Activated CD4-positive, alpha-beta T cell treated with anti-CD3 and anti-CD28 coated beads, Interleukin-2, amount 50 U/mL, for 24 hours (primary cell): ENCODE data around the gene EEF1AKMT4.

ENCODE experiments used
- DNase-seq, 2 donors: peaks; one replicate each; pipeline ENCODE4 v3.0.0-alpha.2; 2020; ENCODE audit warnings: low read depth in 1 of 2, low spot score in 1 of 2

The EEF1AKMT4 gene

DNA sequence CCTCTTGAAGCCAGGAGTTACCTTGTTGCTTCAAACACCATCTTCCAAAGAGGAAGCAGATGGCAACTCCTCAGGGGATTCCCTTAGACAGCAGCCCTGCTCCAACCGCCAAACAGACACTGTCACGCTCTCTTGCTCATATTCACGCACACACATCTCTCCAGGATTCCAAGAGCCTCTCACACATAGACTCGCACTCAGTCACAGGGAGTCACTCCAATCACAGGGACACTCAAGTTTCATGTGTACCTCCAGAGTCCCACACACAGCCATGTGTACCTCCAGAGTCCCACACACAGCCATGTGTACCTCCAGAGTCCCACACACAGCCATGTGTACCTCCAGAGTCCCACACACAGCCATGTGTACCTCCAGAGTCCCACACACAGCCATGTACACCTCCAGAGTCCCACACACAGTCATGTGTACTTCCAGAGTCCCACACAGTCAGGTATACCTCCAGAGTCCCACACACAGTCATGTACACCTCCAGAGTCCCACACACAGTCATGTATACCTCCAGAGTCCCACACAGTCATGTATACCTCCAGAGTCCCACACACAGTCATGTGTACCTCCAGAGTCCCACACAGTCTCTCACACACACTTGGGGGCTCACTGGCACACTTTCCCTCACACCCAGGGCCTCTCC lies 14.0 kb upstream of the EEF1AKMT4 start:
- DNase-seq = no peak

GRCh38 chr3:184236033-184236410 lies 13.4 kb upstream of the EEF1AKMT4 start:
- no peak for DNase-seq

DNA sequence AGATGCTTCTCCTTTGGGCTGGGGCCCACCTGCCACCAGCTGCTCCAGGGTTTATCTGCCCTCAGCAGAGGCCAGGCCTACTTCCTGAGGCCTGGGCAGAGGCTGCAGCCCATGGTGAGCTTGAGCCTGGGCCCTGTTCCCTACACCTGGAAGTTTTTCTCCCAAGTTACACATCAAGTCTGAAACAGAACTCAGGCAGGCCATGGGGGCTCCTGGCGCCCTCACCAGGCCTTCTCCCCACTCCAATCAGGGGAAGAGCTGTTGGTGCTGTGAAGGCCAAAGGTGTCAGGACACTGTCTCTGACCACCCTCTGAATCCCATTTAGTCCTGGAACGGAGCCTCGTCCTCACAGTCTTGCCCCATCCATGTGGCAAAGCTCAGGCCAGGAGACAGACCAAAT lies 12.8 kb upstream of the EEF1AKMT4 start:
- DNase-seq = no peak

DNA sequence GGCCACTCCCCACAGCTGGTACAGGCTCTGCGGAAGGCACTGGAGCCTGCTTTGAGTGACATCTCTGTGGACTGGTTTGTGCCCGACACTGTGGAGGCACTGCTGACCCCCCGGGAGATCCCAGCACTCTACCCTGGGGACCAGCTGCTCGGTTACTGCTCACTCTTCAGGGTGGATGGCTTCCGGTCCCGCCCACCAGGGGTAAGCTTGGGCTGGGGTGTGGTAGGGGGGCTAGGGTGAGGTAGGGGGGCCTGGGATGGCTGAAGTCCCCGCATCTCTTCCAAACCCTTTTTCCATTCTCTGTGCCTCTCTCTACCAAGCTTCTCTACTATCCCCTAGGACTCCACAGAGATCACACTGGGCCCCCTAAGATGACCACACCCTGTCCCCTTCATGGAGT lies 12.3 kb upstream of the EEF1AKMT4 start:
- no peak for DNase-seq

DNA sequence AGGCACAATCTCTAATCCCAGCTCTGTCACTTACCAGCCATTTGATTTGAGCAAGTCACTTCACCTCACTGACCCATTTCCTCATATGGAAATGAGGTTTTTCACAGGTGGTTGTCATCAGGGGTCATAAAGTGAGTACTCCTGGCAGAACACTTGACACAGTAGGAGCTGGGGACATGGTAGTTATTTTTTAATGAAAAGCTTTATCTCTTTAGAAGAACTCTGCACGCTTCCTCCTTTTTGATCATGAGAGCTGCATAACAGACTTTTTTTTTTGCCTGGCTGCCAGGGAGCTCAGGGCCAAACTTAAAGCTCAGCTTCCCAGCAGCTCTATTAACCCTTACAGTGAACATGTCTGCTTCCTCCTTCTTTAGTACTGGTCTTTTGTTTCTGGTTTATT lies 11.7 kb upstream of the EEF1AKMT4 start:
- DNase-seq = no peak

DNA sequence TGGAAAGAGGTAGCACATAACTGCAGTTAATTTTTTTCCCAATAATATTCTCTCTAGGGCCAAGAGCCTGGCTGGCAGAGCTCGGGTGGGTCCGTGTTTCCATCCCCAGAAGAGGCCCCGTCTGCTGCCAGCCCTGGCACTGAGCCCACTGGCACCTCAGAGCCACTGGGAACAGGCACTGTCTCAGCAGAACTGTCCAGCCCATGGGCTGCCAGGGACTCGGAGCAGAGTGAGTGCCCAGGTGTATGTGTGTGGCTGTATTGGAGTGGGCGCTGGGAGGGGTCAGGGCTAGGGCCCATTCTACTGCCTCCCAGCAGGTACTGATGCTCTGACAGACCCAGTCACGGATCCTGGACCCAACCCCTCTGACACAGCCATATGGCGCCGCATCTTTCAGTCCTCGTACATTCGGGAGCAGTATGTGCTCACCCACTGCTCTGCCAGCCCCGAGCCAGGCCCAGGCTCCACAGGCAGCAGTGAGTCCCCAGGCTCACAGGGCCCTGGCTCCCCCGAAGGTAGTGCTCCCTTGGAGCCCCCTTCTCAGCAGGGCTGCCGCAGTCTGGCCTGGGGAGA lies 11.1 kb upstream of the EEF1AKMT4 start:
- DNase-seq = no peak

- DNase-seq = no peak
Measured at GRCh38 chr3:184239221-184239620, 10.3 kb upstream of the EEF1AKMT4 start.

DNA sequence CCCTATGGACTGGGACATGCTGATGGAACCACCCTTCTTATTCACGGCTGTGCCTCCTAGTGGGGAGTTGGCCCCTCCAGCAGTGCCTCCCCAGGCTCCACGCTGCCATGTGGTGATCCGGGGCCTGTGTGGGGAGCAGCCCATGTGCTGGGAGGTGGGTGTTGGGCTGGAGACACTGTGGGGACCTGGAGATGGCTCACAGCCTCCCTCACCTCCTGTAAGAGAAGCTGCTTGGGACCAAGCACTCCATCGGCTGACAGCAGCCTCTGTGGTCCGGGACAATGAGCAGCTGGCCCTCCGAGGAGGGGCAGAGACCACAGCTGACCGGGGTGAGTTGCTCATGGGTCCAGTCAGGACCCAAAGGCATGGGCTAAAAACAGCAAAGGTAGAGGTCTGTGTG lies 9.8 kb upstream of the EEF1AKMT4 start:
- DNase-seq = no peak

DNA sequence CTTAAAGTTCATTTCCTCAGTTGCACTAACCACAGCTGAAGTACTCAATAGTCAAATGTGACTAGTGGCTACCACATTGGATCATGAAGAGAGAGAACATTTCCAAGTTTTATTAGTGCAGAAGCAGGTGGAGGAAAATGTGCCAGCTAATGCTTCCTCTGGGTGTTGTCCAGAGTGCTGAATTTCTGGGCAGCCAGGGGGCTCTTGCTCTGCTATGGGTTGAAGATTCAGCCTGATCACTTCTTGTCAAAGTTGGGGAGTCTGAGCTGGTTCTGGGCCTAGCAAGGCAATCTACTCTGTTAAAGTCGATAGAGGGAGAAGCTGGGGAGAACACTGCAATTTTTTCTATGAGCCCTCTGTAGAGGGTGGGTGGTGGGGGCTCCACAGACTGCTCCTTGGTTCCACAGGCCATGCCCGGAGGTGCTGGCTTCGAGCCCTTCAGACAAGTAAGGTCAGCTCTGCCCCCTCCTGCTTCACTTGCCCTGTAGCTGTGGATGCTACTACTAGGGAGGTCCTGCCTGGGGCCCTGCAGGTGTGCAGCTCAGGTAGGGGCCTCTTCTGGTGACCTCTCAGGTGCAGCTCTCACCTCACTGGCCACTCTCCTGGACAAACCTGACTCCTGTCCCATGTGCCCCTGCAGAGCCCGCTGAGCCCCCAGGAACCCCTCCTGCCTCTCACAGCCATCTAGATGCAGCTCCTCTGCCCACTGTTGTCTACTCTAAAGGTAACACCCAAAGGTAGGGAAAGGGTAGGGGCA lies 8.9 kb upstream of the EEF1AKMT4 start:
- DNase-seq = no peak

- no peak for DNase-seq
Measured at GRCh38 chr3:184241141-184241446, 8.4 kb upstream of the EEF1AKMT4 start.

- DNase-seq = no peak
Measured at GRCh38 chr3:184241447-184242296, 7.8 kb upstream of the EEF1AKMT4 start.

DNA sequence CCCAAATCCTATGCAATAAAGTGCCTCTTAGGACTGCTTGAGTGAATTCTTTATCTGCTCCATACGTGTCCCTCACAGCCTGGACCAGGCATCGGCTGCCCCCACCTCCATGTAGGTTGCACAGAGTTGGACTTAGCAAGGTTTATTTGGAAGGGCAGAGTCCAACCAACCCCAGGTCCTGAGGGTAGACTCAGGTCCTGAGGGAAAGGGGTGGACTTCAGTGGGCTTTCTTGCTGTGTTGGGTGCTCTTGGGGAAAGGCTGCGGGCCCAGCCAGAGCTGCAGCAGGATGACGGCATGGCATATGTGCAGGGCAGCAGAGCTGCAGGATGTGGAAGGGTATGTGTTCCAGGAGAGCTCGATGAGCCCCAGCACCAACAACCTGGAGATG lies 7.2 kb upstream of the EEF1AKMT4 start:
- no peak for DNase-seq

- DNase-seq = peak; percentile 83 to 88
Measured at GRCh38 chr3:184248454-184249411, 739 bp upstream of the EEF1AKMT4 start, which contains the start of gene ALG3. Gene ALG3 (minus strand): TSS chr3:184248962. CDS start chr3:184248940, 22 bp downstream.

DNA sequence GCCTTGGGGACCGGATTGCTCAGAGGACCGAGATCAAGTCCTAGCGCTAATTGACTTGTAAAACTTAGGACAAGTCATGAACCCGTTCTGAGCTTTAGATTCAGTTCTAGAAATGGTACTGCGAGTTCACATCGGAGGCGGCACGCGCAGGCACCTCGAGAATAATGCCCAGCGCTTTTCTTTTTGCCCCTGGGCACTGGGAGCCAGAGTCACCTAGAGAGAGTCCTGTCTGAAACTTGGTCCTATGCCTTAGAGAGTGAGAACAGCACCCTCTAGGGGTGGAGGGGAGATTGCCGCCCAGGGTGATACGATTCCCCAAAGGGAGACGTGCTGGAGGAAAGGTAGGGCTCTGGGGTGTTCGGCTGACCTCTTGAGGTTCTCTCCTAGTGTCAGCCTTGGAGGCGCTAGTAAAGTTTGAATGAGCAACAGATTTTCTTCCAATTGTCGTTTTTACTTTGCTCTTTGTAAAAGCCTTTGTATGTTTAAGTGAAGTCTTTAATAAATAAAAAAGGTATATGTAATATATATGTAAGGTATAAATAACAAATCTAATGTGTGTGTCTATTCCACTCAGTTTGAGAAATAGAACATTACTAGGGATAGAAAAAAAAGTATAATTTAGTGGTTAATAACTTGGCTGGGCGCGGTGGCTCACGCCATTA lies 826 bp downstream of the EEF1AKMT4 start:
- DNase-seq = peak; percentile 78 to 90

DNA sequence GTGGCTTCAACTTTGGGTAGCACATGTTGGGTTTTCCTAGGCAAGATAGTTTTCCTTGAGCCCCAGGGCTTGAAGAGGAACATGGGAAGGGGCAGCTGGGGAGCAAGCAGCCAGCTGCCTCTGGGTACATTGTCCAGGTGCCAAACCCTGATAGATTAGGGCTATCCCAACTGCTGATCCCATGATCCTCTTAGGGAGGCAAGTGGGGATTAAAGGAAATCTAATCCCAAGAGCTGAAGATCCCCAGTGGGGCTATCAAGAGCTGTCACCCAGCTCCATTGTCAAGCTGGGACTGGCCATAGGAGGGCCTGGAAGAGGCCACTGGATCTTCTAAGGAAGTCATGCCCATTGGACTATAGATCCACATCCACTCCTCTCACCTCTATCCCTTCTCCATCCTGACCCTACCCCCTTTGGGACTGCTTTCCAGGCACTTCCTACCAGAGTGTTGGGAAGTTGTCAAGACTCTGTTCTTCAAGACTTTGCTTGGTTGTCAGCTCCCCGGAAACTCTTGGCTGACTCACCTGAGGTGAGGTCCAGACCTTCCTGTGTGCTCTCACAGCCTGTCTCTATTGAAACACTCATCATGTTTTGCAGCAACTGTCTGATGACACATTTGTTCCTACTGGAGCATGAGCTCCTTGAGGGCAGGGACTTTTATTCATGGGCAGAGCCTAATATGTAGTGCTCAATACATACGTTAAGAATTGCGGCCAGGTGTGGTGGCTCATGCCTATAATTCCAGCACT lies 6.0 kb downstream of the EEF1AKMT4 start:
- peak in 1 of 2 donors; percentile 37 for DNase-seq

DNA sequence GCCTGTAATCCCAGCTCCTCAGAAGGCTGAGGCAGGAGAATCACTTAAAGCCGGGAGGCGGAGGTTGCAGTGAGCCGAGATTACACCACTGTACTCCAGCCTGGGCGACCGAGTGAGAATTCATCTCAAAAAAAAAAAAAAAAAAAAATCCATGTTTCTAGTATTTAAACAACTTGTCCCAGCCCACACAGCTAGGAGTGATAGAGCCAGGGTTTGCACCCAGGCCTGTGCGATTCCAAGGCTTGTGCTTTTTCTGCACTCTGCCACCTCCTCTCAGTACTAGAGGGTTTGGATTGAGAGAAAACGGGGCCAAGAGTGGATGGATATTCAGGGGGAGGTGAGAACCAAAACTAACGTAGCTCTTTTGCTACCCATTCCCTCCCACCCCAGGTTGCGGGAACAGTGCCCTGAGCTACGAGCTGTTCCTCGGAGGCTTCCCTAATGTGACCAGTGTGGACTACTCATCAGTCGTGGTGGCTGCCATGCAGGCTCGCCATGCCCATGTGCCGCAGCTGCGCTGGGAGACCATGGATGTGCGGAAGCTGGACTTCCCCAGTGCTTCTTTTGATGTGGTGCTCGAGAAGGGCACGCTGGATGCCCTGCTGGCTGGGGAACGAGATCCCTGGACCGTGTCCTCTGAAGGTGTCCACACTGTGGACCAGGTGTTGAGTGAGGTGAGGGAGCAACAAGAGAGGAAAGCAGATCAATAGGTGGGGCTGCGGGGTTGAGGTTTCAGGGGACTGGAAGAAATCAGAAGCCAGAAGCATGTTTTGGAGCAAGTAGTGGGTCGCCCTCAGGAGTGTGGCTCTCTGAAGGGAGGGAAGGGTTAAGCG lies 7.8 kb downstream of the EEF1AKMT4 start:
- DNase-seq = no peak

DNA sequence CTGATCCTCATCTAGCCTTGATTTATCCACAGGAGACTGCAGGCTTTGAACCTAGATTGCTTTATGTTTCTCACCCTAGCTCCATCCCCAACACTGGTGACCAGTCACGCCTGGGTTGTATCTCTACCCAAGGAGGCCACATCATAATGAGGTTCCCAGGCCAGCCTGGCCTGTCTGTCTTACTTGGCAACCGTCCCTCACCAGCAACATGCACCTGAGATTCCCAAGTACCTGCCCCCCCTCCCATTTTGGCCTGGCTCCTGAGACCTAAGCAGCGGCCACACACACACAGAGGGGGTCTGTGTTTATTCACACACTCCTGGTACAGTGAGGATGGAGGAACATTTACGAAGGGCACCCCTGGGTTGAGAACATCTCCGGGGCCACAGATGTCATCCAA lies 9.5 kb downstream of the EEF1AKMT4 start:
- DNase-seq = no peak

DNA sequence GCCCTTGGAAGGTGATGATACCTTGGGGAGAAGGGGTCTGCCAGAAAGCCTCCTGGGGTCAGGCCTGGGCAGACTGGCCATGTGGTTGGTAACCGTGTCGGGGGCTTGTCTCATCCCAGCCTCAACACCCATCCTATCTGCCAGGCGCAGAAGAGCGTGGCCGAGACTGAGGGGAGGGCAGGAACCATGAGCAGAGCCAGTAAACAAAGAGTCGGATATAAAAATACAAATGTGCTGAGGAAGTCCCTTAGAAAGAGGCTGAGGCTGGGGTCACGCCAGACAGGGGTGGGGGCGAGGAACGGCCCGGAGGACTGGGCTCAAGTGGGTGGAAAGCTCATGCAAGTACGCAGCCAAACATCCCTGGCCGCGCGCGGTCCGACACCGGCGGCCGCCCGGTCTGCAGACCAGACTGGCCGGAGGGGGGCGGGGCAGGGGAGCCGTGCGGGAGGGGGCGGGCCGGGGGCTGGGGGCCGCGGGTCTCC lies 10.0 kb downstream of the EEF1AKMT4 start:
- DNase-seq = no peak
